ENCODE measurements around the gene ZNF524. TPM values are rescaled to one million over a fixed set of nuclear protein-coding genes. Genes with fewer than 3 reads are reported as not detected.

Gene ZNF524
- total RNA-seq, 2 donors from 2014 or later = 17.7 to 25.8 TPM

- Histone ChIP-seq H3K4me3 (peak overlapping the region in 1 of 2 donors; percentile 69), H3K4me1 (peaks cover 0 to 22% of the 10 kb centered on the region in 2 donors), H3K27ac (peak overlapping the region; percentile 97 to 99), H3K27me3 (no peaks in the 10 kb centered on the region), H3K36me3 (no peaks in the 10 kb centered on the region), H3K9me3 (no peaks in the 10 kb centered on the region)
- no peak for TF ChIP-seq CTCF (IDR thresholded peaks at IDR 0.05)
- DNase-seq (ENCODE audit: low spot score) = no peak
Measured at GRCh38 chr19:55625004-55625326, 24.9 kb downstream of the ZNF524 start.

- no peak for TF ChIP-seq CTCF (IDR thresholded peaks at IDR 0.05)
- peaks cover 0 to 22% of the 10 kb centered on the region in 2 donors for H3K4me1 ChIP-seq
- no peak overlapping the region for H3K27ac ChIP-seq
- no peak for DNase-seq (ENCODE audit: low spot score)
- no peaks in the 10 kb centered on the region for H3K9me3 ChIP-seq
- H3K36me3 ChIP-seq = no peaks in the 10 kb centered on the region
- no peak overlapping the region for H3K4me3 ChIP-seq
- H3K27me3 ChIP-seq = no peaks in the 10 kb centered on the region
Measured at GRCh38 chr19:55626350-55626749, 26.3 kb downstream of the ZNF524 start.

GRCh38 chr19:55632463-55632834 is 32.4 kb downstream of the ZNF524 start:
- peak; percentile 98 for DNase-seq (ENCODE audit: low spot score)
- no peaks in the 10 kb centered on the region for H3K36me3 ChIP-seq
- no peaks in the 10 kb centered on the region for H3K27me3 ChIP-seq
- peaks cover 0 to 25% of the 10 kb centered on the region in 2 donors for H3K4me1 ChIP-seq
- TF ChIP-seq CTCF (IDR thresholded peaks at IDR 0.05) = peak; percentile 65 to 89
- no peak overlapping the region for H3K27ac ChIP-seq
- H3K9me3 ChIP-seq = no peaks in the 10 kb centered on the region
- H3K4me3 ChIP-seq = no peak overlapping the region

- H3K4me3 ChIP-seq = no peak overlapping the region
- H3K4me1 ChIP-seq = peaks cover 0 to 31% of the 10 kb centered on the region in 2 donors
- H3K9me3 ChIP-seq = no peaks in the 10 kb centered on the region
- DNase-seq (ENCODE audit: low spot score) = no peak
- no peak for TF ChIP-seq CTCF (IDR thresholded peaks at IDR 0.05)
- no peak overlapping the region for H3K27ac ChIP-seq
- H3K36me3 ChIP-seq = no peaks in the 10 kb centered on the region
- no peaks in the 10 kb centered on the region for H3K27me3 ChIP-seq
Measured at GRCh38 chr19:55633861-55634260, 33.8 kb downstream of the ZNF524 start.

- Histone ChIP-seq H3K27ac (peak overlapping the region; percentile 94 to 97), H3K9me3 (no peaks in the 10 kb centered on the region), H3K4me3 (peak overlapping the region; percentile 86 to 87), H3K36me3 (no peaks in the 10 kb centered on the region), H3K4me1 (peaks cover 0 to 45% of the 10 kb centered on the region in 2 donors), H3K27me3 (no peaks in the 10 kb centered on the region)
- TF ChIP-seq CTCF (IDR thresholded peaks at IDR 0.05) = no peak
- no peak for DNase-seq (ENCODE audit: low spot score)
Measured at GRCh38 chr19:55635334-55635717, 35.2 kb downstream of the ZNF524 start.

GRCh38 chr19:55635856-55636440 is 35.9 kb downstream of the ZNF524 start:
- Histone ChIP-seq H3K9me3 (no peaks in the 10 kb centered on the region), H3K27ac (peak overlapping the region; percentile 94 to 97), H3K4me1 (peaks cover 0 to 48% of the 10 kb centered on the region in 2 donors), H3K4me3 (peak overlapping the region; percentile 86 to 87), H3K27me3 (no peaks in the 10 kb centered on the region), H3K36me3 (no peaks in the 10 kb centered on the region)
- DNase-seq (ENCODE audit: low spot score) = no peak
- TF ChIP-seq CTCF (IDR thresholded peaks at IDR 0.05) = no peak
